MM.1S (cell line): ENCODE measurements around the gene ARFRP1.

Source experiments
- EZH2 ChIP-seq: fragments of 300-600 bp; sonication (generic); optimal IDR thresholded peaks from 2 replicates; pipeline ENCODE3; 2017; ENCODE audit warnings: low read depth, mild to moderate bottlenecking, antibody characterized with exemption, low read length, mixed read lengths
- EZH2phosphoT487 ChIP-seq: fragments of 300-600 bp; sonication (generic); IDR thresholded peaks from 2 replicates; pipeline ENCODE4 v1.6.1; 2018; ENCODE audit warnings: antibody characterized with exemption, low read length
- TF ChIP-seq, protein P1 (sequence below): fragments of 300-600 bp; sonication (generic); IDR thresholded peaks from 2 replicates; pipeline ENCODE4 v1.5.1; 2016; ENCODE audit warnings: antibody characterized with exemption, low read length, mixed read lengths

DNA sequence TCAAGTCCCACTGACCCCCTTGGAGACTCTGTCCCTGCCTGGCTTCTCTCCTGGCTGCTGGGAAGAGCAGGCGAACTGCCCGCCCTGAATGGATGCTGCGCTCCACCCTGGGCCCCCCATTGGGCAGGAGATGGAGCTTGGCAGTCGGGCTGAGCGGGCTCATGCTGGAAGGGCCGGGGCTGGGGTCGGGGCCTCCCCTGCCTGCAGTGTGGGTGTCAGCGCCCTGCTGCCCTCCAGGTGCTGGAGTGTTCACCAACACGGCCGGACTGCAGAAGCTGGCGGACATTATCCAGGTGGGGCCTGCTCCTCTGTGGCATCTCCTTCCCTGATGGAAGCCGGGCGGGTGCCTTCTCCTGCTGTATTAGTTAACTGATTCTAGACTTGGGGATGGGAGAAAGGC lies 27.3 kb downstream of the ARFRP1 start:
- TF ChIP-seq, protein P1, sequence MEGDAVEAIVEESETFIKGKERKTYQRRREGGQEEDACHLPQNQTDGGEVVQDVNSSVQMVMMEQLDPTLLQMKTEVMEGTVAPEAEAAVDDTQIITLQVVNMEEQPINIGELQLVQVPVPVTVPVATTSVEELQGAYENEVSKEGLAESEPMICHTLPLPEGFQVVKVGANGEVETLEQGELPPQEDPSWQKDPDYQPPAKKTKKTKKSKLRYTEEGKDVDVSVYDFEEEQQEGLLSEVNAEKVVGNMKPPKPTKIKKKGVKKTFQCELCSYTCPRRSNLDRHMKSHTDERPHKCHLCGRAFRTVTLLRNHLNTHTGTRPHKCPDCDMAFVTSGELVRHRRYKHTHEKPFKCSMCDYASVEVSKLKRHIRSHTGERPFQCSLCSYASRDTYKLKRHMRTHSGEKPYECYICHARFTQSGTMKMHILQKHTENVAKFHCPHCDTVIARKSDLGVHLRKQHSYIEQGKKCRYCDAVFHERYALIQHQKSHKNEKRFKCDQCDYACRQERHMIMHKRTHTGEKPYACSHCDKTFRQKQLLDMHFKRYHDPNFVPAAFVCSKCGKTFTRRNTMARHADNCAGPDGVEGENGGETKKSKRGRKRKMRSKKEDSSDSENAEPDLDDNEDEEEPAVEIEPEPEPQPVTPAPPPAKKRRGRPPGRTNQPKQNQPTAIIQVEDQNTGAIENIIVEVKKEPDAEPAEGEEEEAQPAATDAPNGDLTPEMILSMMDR = no peak
- TF ChIP-seq EZH2 = no peak
- no peak for TF ChIP-seq EZH2phosphoT487
